Superior temporal gyrus (tissue), 1 donor: ENCODE data around the gene MX1.

Source experiments
- DNase-seq: peaks from one replicate; pipeline ENCODE4 v3.0.0-alpha.2; 2016; ENCODE audit errors: extremely low spot score

MX1 gene

DNA sequence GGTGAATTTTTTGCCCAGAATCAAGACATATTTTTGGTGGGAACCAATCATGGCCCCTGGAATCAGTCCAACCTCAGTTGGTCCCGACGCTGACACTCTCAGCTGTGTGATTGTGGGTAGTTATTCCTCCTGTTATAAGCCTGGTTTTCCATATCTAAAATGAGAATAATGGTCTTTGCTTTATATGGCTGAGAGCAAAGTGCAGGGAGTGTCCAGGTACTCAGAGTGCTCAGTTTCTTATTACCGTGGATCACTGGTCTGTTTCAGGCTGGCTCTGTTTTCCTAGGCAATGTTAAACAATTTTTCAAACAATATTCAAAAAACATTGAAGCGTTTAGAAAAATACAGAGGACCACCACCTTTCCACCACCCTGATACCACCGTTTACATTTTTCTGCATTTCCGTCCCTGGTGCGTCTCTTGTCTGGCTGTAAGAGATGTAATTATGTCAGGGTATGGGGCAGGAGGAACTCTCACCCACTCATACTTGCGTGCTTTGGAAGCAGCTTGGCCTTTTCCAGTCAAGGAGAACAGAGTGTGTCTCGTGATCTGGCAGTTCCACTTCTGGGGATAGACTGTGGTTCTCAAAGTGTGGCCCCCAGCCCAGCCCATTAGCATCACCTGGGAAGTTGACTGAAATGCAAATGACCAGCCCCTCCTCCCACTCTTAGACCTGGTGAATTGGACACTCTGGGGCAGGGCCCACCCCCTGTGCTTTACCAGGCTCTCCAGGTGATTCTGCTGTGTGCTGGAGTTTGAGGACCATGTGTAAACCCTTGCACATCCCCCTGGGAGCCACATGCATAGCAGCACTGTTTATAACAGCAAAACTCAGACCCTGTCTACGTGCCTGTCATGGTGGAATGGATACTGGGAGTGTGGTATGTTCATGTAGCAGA, 6.8 kb downstream of the MX1 start:
- no peak for DNase-seq

DNA sequence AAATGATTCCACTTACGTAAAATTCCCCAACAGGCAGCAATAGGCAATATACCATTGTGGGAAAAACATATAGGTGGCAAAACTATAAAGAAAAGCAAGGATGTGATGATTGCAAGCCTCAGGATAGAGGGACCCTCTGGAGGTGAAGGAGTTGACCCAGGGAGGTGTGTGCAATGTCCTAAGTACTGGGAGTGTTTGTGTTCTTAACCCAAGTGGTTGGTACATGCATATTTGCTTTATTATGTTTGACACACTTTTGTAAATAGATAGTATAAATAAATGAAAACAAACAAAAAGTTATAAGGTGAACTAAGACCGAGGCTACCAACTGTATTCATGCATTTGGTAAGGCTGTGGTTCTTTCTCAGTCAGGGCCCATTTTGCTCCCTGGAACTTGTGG, 7.5 kb downstream of the MX1 start:
- no peak for DNase-seq

DNA sequence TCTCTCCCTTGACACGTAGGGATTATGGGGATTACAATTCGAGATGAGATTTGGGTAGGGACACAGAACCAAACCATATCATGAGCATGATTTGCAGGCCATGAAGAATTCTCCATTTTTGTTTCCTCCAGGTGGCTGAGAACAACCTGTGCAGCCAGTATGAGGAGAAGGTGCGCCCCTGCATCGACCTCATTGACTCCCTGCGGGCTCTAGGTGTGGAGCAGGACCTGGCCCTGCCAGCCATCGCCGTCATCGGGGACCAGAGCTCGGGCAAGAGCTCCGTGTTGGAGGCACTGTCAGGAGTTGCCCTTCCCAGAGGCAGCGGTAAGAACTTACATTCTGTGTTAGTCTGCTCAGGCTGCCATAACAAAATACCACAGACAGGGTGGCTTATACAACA, 9.7 kb downstream of the MX1 start:
- DNase-seq: no peak

DNA sequence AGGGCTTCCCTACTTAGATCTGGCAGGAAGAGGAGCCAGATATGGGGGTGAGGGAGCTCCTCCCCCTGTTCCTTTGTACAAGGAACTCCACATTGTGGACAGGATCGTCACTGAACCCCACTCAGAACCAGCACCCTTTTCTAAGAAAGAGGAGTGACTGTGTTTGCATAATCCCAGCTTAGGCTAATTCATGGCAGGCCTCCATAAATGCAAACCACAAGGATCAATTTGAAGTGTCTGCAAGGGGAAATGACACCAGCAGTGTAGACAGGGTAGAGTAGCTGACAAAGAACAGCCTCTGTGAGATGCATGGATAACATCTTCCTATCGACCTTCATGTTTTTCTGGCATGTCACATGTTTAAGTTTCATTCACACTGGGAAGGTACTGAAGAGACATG, 11.7 kb downstream of the MX1 start:
- DNase-seq: no peak

DNA sequence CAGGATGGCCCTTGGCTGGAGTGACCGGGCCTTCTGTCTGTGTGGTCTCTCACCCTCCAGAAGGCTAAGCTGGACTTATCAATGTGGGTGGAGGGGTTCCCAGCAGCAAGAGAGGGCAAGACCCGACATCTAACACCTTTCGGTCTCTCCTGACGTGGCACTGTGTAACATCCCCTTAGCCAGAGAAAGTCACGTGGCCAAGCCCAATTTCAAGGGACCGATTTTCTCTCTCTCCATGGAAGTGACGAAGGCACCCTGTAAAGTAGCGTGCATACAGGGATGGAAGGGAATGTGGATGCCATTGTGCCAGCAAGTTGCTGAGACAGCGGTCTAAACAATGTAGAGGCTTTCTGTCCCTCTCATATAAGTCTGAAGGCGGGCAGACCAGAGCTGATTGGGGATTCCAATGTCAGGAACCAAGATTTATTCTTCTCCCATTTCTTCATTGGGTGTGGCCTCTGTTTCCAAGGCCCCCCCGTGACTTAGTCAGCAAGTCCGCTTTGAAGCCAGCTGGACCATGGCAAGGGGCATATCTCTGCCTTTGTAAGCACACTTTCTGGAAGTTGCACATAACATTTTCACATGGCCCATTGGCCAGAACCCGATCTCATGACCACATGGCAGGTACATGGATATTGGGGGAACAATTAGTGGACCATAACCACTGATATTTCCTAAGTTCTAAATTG, 12.5 kb downstream of the MX1 start:
- DNase-seq: no peak

DNA sequence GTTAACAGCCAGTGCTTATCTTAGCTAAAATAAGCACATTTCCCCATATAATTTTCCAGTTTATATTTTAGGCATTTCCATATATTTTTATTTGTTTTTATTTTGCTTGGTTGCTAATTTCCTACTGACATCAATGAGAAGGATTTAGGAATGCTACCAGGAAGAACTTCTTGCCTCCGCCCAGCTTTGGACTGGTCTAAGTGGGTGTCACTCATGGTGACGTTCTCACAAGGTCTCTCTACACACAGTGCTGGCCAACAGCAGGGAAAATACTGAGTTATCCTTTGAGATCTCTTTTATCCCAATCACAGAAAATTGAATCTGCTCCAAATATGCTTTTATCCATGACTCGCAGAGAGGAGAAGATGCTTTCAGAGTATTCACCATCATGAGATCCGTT, 13.2 kb downstream of the MX1 start:
- DNase-seq: no peak

DNA sequence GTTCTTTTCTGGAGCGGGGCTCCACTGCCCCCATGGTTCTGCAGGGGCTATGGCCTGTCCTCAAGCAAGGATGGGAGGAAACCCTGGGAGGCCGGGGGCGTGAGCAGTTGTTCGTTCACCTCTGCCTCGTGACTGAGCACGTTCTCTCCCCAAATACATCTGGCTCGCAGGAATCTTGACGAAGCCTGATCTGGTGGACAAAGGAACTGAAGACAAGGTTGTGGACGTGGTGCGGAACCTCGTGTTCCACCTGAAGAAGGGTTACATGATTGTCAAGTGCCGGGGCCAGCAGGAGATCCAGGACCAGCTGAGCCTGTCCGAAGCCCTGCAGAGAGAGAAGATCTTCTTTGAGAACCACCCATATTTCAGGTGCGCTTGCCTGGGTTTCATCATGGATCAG, 15.5 kb downstream of the MX1 start:
- DNase-seq: no peak

DNA sequence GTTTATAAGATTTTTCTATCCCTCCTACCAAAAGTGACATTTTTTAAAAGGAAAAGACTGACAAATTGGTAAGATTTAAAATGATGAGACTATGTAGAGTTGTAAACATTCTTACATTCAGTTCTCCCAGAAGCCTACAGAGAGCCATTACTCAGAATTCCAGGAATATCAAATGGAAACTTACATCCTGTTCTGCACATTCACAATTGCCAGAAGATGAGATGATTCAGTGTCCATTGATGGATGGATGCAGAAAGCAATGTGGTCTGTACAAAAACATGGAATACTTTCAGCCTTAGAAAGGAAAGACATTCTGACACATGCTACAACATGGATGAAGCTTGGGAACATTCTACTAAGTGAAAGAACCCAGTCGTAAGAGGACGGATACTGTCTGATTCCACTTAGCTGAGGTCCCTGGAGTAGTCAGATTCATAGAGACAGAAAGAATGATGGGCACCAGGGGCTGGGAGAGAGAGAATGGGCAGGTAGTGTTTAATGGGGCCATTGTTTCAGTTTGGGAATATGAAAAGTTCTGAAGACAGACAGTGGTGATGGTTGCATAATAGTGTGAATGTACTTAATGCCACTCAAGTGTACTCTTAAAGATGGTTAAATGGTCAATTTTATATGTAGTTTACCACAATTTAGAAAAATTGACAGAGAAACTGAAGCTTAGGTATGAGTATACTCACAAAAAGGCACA, 16.6 kb downstream of the MX1 start:
- no peak for DNase-seq

DNA sequence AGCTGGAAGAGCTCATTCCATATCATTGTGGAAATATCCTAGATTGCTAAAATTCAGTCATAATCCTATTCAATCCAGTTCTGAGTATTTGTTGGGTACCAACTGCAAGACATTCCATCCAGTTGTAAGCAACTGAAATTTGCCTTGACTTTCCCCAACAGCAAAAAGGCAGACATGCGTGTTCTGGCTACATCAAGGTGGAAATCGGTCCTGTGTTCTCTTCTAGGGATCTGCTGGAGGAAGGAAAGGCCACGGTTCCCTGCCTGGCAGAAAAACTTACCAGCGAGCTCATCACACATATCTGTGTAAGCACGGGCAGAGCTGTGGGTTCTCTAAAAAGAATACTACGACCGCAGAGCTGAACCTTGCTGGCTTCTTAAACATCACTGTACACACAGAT, 17.5 kb downstream of the MX1 start:
- no peak for DNase-seq

DNA sequence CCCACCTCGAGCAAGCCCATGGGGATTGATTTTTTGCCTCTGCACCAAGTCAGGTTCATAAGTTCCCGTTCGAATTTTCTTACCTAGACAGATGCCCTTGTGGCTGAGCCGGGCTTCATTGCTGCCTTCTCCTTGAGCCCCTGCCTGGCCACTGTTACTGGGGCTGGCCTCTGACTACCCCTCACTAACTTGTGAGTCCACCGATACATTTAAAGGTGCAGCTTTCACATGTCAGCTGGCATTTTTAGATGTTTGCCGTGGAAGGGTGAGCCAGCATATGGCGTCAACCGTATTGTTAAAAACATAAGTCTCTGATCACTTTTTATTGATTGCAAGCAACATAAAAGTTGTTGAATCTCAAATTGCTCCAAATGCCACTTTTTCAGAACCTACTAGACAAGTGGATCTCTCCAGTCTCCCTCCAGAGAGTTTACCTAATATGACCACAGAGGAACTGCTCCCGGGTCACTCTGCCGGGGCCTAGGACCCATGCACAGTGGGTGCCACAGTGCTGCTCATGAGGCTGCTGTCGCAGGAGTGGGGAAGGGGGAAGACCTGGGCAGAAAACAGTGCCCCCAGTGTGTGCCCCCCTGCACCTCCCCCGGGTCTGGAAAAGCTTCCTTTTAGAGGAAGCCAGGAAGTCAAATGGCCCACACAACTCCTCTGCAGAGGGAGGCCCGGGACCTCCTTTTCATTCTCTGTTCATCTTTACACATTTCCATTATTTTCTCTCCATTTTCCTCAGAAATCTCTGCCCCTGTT, 18.8 kb downstream of the MX1 start:
- no peak for DNase-seq

DNA sequence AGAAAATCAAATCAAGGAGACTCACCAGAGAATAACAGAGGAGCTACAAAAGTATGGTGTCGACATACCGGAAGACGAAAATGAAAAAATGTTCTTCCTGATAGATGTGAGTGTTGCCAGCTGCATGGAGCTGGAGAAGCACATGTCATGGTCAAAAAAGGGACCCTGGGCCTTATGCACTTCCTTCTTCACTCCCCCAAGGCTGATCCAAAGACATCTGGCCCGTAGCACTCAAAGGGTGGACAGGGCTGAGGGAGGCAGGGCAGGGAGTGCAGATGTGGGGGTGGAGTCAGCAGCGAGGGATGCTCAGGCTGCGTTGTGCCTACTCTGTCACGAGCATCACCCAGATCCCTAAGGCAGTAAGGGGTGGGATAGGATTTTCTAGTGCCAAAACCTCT, 19.4 kb downstream of the MX1 start:
- no peak for DNase-seq

DNA sequence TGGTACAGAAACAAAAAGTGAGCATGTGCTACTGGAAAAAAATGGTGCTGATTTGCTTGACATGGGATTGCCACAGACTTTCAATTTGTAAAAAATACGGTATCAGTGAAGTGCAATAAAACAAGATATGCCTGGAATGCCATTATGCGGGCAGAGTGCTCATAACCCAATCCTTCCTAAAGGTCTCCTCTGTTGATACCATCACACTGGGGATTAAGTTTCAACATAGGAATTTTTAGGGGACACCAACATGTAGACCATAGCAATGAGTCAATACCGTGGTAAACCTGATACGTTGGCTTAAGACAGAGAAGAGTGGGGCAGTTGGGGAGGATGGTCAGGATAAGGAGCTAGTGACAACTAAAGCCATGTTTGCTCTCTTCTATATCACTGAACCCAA, 20.5 kb downstream of the MX1 start:
- no peak for DNase-seq

DNA sequence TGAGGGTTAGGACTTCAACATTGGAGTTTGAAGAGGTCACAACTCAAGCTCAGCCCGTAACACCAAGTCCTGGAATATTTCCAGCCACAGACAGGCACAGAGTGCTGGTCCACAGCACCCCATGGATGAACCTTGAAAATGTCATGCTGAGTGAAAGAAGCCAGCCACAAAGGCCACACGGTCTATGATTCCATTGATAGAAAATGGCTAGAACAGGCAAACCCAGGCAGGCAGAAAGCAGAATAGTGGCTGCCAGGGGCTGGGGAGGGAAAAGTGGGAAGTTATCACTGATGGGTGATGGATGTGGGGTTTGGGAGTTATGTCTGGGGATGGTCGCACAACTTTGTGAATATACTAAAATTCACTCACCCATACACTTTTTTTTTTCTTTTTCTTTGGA, 21.3 kb downstream of the MX1 start:
- no peak for DNase-seq

DNA sequence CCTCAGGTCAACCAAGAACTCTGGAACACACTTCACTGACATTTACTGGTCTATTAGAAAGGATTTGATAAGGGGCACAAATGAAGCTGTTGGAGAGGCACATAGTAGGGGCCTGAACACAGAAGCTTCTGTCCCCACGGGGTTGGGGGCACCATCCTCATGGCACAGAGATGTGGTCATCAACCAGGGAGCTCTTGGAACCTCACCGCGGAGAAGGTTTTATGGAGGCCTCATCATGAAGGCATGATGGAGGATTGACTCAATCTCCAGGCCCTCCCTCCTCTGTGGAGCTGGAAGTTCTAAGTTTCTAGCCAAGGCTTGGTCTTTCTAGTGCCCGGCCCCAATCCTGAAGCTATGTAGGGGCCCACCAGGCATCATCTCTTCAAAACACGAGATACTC, 23.6 kb downstream of the MX1 start:
- DNase-seq: no peak

DNA sequence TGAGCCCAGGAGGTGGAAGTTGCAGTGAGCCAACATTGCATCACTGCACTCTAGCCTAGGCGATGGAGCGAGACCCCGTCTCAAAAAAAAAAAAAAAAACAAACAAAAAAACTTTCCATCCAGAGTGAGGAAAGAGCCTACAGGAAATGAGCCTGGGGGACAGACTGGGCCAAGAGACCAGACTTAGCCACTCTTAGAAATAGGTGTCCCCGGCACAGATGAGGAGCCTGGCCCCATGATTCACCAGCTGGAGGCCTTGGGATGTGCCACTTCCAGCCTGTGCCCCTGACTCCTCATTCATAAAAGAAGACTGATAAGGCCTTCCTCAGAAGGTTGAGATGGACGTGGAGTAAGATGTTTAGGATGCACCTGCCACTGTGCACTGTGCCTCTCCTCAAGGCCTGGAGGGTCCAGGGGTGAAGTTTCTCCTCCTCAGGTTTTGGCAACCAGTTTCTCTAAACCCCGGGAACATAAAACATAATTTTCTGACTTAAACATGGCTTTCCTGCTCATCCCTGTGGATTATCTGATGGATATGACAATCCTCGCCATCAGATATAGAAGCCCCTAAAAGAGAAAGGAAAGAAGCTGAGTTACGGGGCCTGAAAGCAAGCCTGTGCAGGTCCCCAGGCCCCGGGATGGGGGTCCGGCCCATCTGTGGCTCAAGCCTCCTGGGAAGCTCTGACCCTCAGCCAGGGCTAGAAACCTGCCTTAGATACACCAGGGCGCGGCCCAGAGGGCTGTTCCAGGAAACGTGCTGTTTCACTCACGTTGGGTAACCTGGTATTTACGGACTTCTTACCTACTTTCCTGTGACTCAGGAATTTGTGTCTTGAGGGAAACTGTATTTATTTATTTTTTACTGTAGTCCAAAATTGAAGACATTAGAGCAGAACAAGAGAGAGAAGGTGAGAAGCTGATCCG, 26.0 kb downstream of the MX1 start:
- DNase-seq: no peak

DNA sequence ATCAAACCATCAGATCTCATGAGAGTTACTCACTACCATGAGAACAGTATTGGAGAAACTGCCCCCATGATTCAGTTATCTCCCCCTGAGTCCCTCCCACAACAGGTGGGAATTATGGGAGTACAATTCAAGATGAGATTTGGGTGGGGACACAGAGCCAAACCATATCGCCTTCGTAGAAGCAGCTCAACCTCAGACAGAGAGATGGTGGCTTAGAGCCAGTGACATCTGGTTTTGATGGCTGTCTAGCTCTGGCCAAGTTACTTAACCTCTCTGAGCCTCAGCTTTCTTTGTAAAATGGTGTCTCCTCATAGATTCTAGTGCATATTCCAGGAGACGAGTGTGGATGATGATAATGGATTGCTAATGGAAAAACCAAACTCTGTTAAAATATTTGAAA, 27.2 kb downstream of the MX1 start:
- DNase-seq: no peak

DNA sequence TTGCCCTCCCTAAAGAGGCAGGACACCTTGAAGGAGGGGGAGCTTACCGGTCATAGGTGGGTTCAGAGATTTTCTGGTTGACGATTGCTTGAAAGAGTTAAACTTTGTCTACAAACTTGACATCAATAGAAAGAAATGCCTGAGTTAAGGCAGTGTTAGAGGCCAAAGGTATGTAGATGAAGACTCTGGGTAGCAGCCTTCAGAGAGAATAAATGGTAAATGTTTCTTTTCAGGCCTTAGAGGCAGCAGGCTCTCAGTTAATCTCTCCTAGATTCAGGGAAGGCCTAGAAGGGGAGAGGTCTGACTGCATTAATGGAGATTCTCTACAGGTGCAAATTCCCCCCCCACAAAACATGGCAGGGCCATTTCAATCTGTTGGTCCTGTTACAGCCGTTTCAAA, 27.7 kb downstream of the MX1 start:
- DNase-seq: no peak

DNA sequence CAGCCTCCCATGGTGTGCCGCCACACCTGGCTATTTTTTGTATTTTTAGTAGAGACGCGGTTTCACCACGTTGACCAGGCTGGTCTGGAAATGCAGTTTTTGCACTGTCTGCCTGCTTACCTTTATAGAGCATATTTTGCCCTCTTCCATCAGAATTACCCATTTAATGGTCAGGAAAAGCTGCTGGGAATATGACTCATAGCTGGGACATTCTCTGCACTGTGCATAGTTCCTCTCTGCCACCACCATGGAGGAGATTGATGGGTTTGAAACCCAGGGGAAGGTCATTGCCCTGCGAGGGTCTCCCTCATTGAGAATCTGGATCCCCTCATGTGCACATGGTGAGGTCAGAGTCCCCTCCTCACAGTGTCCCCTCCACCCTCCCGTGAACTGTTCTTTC, 32.1 kb downstream of the MX1 start:
- DNase-seq: no peak

DNA sequence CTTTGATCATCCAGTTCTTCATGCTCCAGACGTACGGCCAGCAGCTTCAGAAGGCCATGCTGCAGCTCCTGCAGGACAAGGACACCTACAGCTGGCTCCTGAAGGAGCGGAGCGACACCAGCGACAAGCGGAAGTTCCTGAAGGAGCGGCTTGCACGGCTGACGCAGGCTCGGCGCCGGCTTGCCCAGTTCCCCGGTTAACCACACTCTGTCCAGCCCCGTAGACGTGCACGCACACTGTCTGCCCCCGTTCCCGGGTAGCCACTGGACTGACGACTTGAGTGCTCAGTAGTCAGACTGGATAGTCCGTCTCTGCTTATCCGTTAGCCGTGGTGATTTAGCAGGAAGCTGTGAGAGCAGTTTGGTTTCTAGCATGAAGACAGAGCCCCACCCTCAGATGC, 32.5 kb downstream of the MX1 start:
- DNase-seq: no peak

DNA sequence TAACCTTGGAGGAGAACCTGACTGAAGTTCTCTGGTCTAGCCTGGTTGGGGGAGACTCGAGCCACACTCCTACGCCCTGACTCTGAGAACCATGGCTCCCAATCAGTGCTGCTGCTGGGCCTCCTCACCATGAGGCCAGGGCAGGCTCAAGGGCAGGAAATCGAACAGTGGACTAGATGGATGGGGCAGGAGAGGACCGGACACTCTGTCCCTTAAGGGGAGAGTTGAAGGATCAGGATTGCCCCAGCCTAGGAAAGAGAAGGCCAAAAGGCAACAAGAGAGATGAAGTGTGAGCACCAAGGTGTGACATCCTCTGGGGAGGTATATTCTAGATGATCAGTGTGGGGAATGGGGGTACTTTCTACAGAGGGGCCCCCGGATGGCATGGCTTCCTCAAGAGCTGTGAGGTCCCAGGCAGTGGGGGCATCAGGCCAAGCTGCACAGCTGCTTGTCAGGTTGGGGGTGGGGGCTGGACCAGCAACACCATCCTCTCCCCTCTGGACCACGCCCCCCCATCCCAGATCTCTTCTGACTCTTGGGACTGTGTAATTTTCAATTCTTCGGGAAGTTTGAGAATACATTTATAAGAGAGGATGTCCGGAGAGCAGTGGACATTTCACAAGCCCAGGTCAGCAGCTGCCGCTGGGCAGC, 34.0 kb downstream of the MX1 start:
- no peak for DNase-seq
